Smooth muscle cell (in vitro differentiated cells): ENCODE results near the gene PNCK. TPM values are rescaled to one million over a fixed set of nuclear protein-coding genes. Genes with fewer than 3 reads are reported as not detected.

ENCODE experiments used
- DNase-seq: peaks from one replicate; lab custom pipeline; 2025; ENCODE audit not compliant: unreplicated experiment; lab: John Stamatoyannopoulos, UW
- H2AFZ ChIP-seq: fragments of 200-600 bp; sonication (generic); 2 replicates; pipeline ENCODE4 v1.6.0; 2016; ENCODE audit warnings: antibody characterized with exemption, low read depth, mild to moderate bottlenecking
- H3F3A ChIP-seq: fragments of 200-600 bp; sonication (generic); 2 replicates; pipeline ENCODE4 v1.6.0; 2017; ENCODE audit warnings: antibody characterized with exemption, low read depth
- H3K27ac ChIP-seq: fragments of 200-600 bp; sonication (generic); 2 replicates; pipeline ENCODE4 v1.5.1; 2016; ENCODE audit warnings: low read depth, mild to moderate bottlenecking
- H3K27me3 ChIP-seq: fragments of 200-600 bp; sonication (generic); 2 replicates; pipeline ENCODE4 v1.6.1; 2016; ENCODE audit warnings: low read depth, mild to moderate bottlenecking
- H3K36me3 ChIP-seq: fragments of 200-600 bp; sonication (generic); 2 replicates; pipeline ENCODE4 v1.5.1; 2016; ENCODE audit warnings: low read depth
- H3K4me1 ChIP-seq: fragments of 200-600 bp; sonication (generic); 2 replicates; pipeline ENCODE4 v1.5.1; 2016; ENCODE audit warnings: low read depth
- H3K4me2 ChIP-seq: fragments of 200-600 bp; sonication (generic); 2 replicates; pipeline ENCODE4 v1.6.0; 2016; ENCODE audit warnings: mild to moderate bottlenecking
- H3K4me3 ChIP-seq: fragments of 200-600 bp; sonication (generic); 2 replicates; pipeline ENCODE4 v1.5.1; 2016; ENCODE audit warnings: mild to moderate bottlenecking
- H3K79me2 ChIP-seq: fragments of 200-600 bp; sonication (generic); 2 replicates; pipeline ENCODE4 v1.6.0; 2016; ENCODE audit warnings: low read depth, mild to moderate bottlenecking
- H3K9ac ChIP-seq: fragments of 200-600 bp; sonication (generic); 2 replicates; pipeline ENCODE4 v1.6.0; 2016; ENCODE audit warnings: low read depth
- H3K9me3 ChIP-seq: fragments of 200-600 bp; sonication (generic); replicated peaks from 2 replicates; pipeline ENCODE4 v1.5.1; 2016; ENCODE audit warnings: low read depth
- H4K20me1 ChIP-seq: fragments of 200-600 bp; sonication (generic); 2 replicates; pipeline ENCODE4 v1.6.0; 2016; ENCODE audit warnings: low read depth
- CTCF ChIP-seq: fragments of 200-600 bp; sonication (generic); IDR thresholded peaks from 2 replicates; pipeline ENCODE4 v1.5.1; 2017; ENCODE audit warnings: borderline replicate concordance, mild to moderate bottlenecking, antibody characterized with exemption; ENCODE audit not compliant: insufficient read depth, poor library complexity, severe bottlenecking
- WGBS: methylation state at CpG from one replicate; pipeline ENCODE4 v1.1.7; 2016; ENCODE audit warnings: low lambda C conversion rate; 5-methylcytosine and 5-hydroxymethylcytosine counted together
- polyA plus RNA-seq: library from polyadenylated mRNA; unstranded; fragments of >200 nt; fragmentation: Nextera tagmentation; extraction: Ambion mirVana; gene quantifications from 2 replicates; pipeline ENCODE4 v1.2.1, GENCODE V29; 2016
- total RNA-seq: library from RNA; depleted of rRNA; stranded (reverse); fragments of >200 nt; gene quantifications from 2 replicates; pipeline ENCODE4 v1.2.3, GENCODE V29; 2014

The PNCK gene
- total and polyA plus RNA-seq, 2 experiments from 2014 or later, result 2.8 to 4.0 TPM

GRCh38 chrX:153647461-153648357, 25.9 kb downstream of the PNCK start:
- 47% methylated on average over 64 of the region's 85 CpGs for WGBS
- Histone ChIP-seq H3K4me3 (peak overlapping the region; percentile 24), H3K27me3 (peaks cover 13% of the 10 kb centered on the region), H3K9me3 (no peaks in the 10 kb centered on the region), H3K4me1 (peaks cover 3% of the 10 kb centered on the region), H3F3A (no peaks in the 10 kb centered on the region), H3K36me3 (no peaks in the 10 kb centered on the region), H2AFZ (no peak overlapping the region), H3K79me2 (no peaks in the 10 kb centered on the region), H3K4me2 (peak overlapping the region; percentile 75), H3K27ac (no peak overlapping the region), H3K9ac (no peak overlapping the region), H4K20me1 (no peaks in the 10 kb centered on the region)
- TF ChIP-seq CTCF, result no peak
- DNase-seq, result no peak

GRCh38 chrX:153646620-153647373, 26.8 kb downstream of the PNCK start, which contains the start of gene DUSP9:
DUSP9 (plus strand) TSS chrX:153647203; CDS start chrX:153647954, 751 bp downstream.
- Histone ChIP-seq H3K9me3 (no peaks in the 10 kb centered on the region), H4K20me1 (no peaks in the 10 kb centered on the region), H3K9ac (no peak within 1 kb of the TSS), H3K4me1 (peaks cover 3% of the 10 kb centered on the region), H3K4me3 (peak within 1 kb of the TSS; percentile 24), H3K79me2 (no peaks in the 10 kb centered on the region), H3K36me3 (no peaks in the 10 kb centered on the region), H2AFZ (no peak within 1 kb of the TSS), H3K27ac (no peak within 1 kb of the TSS), H3K27me3 (peaks cover 13% of the 10 kb centered on the region), H3F3A (no peaks in the 10 kb centered on the region), H3K4me2 (peak within 1 kb of the TSS; percentile 75)
- no peak for DNase-seq
- 47% methylated on average over 29 of the region's 53 CpGs for WGBS
- TF ChIP-seq CTCF, result no peak

GRCh38 chrX:153645921-153646488, 27.6 kb downstream of the PNCK start:
- no peaks in the 10 kb centered on the region for H3K79me2 ChIP-seq
- H3K27ac ChIP-seq, result no peak overlapping the region
- H3K9me3 ChIP-seq, result no peaks in the 10 kb centered on the region
- peaks cover 13% of the 10 kb centered on the region for H3K27me3 ChIP-seq
- no peak for TF ChIP-seq CTCF
- no peak for DNase-seq
- 77% methylated on average over 10 of the region's 10 CpGs for WGBS
- H3K4me2 ChIP-seq, result no peak overlapping the region
- H3F3A ChIP-seq, result no peaks in the 10 kb centered on the region
- peaks cover 3% of the 10 kb centered on the region for H3K4me1 ChIP-seq
- no peak overlapping the region for H2AFZ ChIP-seq
- H3K9ac ChIP-seq, result no peak overlapping the region
- H3K4me3 ChIP-seq, result no peak overlapping the region
- no peaks in the 10 kb centered on the region for H3K36me3 ChIP-seq
- H4K20me1 ChIP-seq, result no peaks in the 10 kb centered on the region
